KMS-11 (cell line): ENCODE measurements around the gene INTS14.

ENCODE experiments used
- H2AFZ ChIP-seq: fragments of 200-600 bp; sonication (generic); 2 replicates; pipeline ENCODE4 v1.6.1; 2016; ENCODE audit warnings: antibody characterized with exemption, mixed run types, low read depth
- H3K27ac ChIP-seq: fragments of 200-600 bp; sonication (generic); 2 replicates; pipeline ENCODE4 v1.6.1; 2016; ENCODE audit warnings: mild to moderate bottlenecking, mixed run types
- H3K27me3 ChIP-seq: fragments of 200-600 bp; sonication (generic); 2 replicates; pipeline ENCODE4 v1.6.1; 2017; ENCODE audit warnings: mild to moderate bottlenecking, low read depth, mixed run types, moderate library complexity; ENCODE audit not compliant: insufficient read depth
- H3K36me3 ChIP-seq: fragments of 200-600 bp; sonication (generic); 2 replicates; pipeline ENCODE4 v1.6.1; 2017; ENCODE audit warnings: mild to moderate bottlenecking, mixed run types; ENCODE audit not compliant: insufficient read depth
- H3K4me1 ChIP-seq: fragments of 200-600 bp; sonication (generic); 2 replicates; pipeline ENCODE4 v1.6.1; 2016; ENCODE audit warnings: mild to moderate bottlenecking, low read depth, mixed run types; ENCODE audit not compliant: poor library complexity, severe bottlenecking
- H3K4me2 ChIP-seq: fragments of 200-600 bp; sonication (generic); 2 replicates; pipeline ENCODE4 v1.7.0; 2016; ENCODE audit warnings: mild to moderate bottlenecking, mixed run types
- H3K4me3 ChIP-seq: fragments of 200-600 bp; sonication (generic); IDR thresholded peaks from 2 replicates; pipeline ENCODE4 v1.6.1; 2017; ENCODE audit warnings: low read depth, low read length, mixed read lengths; ENCODE audit not compliant: insufficient read depth
- H3K79me2 ChIP-seq: fragments of 200-600 bp; sonication (generic); 2 replicates; pipeline ENCODE4 v1.6.1; 2016; ENCODE audit warnings: low read depth, mixed run types; ENCODE audit not compliant: insufficient read depth
- H3K9ac ChIP-seq: fragments of 200-600 bp; sonication (generic); 2 replicates; pipeline ENCODE4 v1.6.1; 2016; ENCODE audit warnings: mild to moderate bottlenecking, mixed run types
- H4K20me1 ChIP-seq: fragments of 200-600 bp; sonication (generic); 2 replicates; pipeline ENCODE4 v1.6.1; 2016; ENCODE audit warnings: mild to moderate bottlenecking, mixed run types; ENCODE audit not compliant: insufficient read depth
- TF ChIP-seq, protein P1 (sequence below): fragments of 200-600 bp; sonication (generic); conservative IDR thresholded peaks from 2 replicates; pipeline ENCODE4 v1.6.1; 2017; ENCODE audit warnings: low read depth, mild to moderate bottlenecking, antibody characterized with exemption, low read length, moderate library complexity, mixed read lengths

INTS14 gene

GRCh38 chr15:65577129-65577996 is 33.6 kb downstream of the INTS14 start:
- Histone ChIP-seq H3K9ac (no peak overlapping the region), H3K4me3 (no peak overlapping the region), H3K79me2 (no peaks in the 10 kb centered on the region), H3K36me3 (no peaks in the 10 kb centered on the region), H2AFZ (no peak overlapping the region), H3K4me2 (no peak overlapping the region), H3K27me3 (no peaks in the 10 kb centered on the region), H3K4me1 (peaks cover 1% of the 10 kb centered on the region), H3K27ac (no peak overlapping the region), H4K20me1 (no peaks in the 10 kb centered on the region)
- TF ChIP-seq, protein P1, sequence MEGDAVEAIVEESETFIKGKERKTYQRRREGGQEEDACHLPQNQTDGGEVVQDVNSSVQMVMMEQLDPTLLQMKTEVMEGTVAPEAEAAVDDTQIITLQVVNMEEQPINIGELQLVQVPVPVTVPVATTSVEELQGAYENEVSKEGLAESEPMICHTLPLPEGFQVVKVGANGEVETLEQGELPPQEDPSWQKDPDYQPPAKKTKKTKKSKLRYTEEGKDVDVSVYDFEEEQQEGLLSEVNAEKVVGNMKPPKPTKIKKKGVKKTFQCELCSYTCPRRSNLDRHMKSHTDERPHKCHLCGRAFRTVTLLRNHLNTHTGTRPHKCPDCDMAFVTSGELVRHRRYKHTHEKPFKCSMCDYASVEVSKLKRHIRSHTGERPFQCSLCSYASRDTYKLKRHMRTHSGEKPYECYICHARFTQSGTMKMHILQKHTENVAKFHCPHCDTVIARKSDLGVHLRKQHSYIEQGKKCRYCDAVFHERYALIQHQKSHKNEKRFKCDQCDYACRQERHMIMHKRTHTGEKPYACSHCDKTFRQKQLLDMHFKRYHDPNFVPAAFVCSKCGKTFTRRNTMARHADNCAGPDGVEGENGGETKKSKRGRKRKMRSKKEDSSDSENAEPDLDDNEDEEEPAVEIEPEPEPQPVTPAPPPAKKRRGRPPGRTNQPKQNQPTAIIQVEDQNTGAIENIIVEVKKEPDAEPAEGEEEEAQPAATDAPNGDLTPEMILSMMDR = no peak

GRCh38 chr15:65576664-65577063 is 34.3 kb downstream of the INTS14 start:
- TF ChIP-seq, protein P1 = no peak

DNA sequence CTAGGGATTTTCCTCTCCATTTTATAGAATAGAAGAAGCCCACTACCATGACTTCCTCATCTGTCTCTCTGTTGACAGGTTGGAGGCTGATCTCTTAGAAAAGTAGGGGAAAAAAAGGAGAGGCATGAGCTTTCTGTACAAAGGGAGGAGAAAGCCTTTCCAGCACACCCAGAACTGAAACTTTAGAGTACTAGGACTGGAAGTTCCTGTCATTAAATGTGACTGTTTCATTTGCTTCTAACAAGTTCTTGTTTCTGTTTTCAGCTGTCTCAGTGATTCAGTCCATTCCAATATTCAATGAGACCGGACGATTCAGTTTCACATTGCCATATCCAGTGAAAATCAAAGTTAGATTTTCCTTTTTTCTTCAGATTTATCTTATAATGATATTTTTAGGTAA is 39.0 kb downstream of the INTS14 start:
- Histone ChIP-seq H3K36me3 (peaks cover 9% of the 10 kb centered on the region; the same call in 1 of the 2 replicates), H3K9ac (no peak overlapping the region), H3K4me1 (peaks cover 9% of the 10 kb centered on the region), H3K4me2 (no peak overlapping the region), H3K79me2 (no peaks in the 10 kb centered on the region), H2AFZ (no peak overlapping the region), H3K27ac (no peak overlapping the region), H3K27me3 (no peaks in the 10 kb centered on the region), H3K4me3 (no peak overlapping the region), H4K20me1 (no peaks in the 10 kb centered on the region)
- TF ChIP-seq, protein P1 = no peak

More at GRCh38 chr15:65576664-65577063, 34.3 kb downstream of the INTS14 start:
- Histone ChIP-seq H3K4me1 (peaks cover 8% of the 10 kb centered on the region), H2AFZ (no peak overlapping the region), H3K4me2 (no peak overlapping the region), H4K20me1 (no peaks in the 10 kb centered on the region), H3K27ac (no peak overlapping the region), H3K79me2 (no peaks in the 10 kb centered on the region), H3K9ac (no peak overlapping the region), H3K27me3 (no peaks in the 10 kb centered on the region), H3K4me3 (no peak overlapping the region), H3K36me3 (no peaks in the 10 kb centered on the region)

GRCh38 chr15:65569728-65570127 is 41.2 kb downstream of the INTS14 start:
- no peak overlapping the region for H3K4me2 ChIP-seq
- H2AFZ ChIP-seq = no peak overlapping the region
- H3K4me1 ChIP-seq = peaks cover 9% of the 10 kb centered on the region
- H3K4me3 ChIP-seq = no peak overlapping the region
- H3K36me3 ChIP-seq = peaks cover 9% of the 10 kb centered on the region; the same call in 1 of the 2 replicates
- H4K20me1 ChIP-seq = no peaks in the 10 kb centered on the region
- no peaks in the 10 kb centered on the region for H3K79me2 ChIP-seq
- no peaks in the 10 kb centered on the region for H3K27me3 ChIP-seq
- TF ChIP-seq, protein P1 = no peak
- H3K9ac ChIP-seq = no peak overlapping the region
- H3K27ac ChIP-seq = no peak overlapping the region
